ENCODE measurements around the gene ADH1C.
"Not testable (repeated sequence)": the region's sequence is repeated elsewhere in the genome, so short reads cannot be mapped to it uniquely, and the experiment has no call there.

Gene ADH1C

DNA sequence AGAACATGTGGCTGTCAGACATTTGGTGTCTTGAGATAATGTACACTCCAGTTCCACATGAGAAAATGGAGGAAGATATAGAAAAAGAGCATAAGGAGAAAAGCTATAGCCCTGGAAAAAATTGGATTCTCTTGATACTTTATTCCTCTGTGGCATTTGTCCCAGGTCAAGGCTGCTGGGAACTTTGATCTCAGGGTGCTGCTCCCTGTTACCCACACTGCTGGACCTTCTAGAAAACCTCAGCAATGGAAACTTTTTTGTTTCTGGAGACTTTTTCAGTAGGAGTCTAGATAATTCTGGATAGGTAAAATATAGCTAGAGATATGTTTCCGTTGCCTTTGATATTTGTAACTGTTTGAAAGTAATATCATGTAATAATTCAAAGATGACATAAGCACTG lies 11.1 kb downstream of the ADH1C start:
- no peak overlapping the region for H3K27ac Mint-ChIP-seq
- ATAC-seq (replicated peaks) (no peak), DNase-seq (no peak)
- H3K36me3 Mint-ChIP-seq (ENCODE audit: insufficient read depth) = no peaks in the 10 kb centered on the region
- peaks cover 0 to 10% of the 10 kb centered on the region in 2 donors for H3K27me3 Mint-ChIP-seq
- no peaks in the 10 kb centered on the region for H3K4me1 Mint-ChIP-seq (ENCODE audit: low read depth in 2 of 2)
- H3K4me3 Mint-ChIP-seq = no peak overlapping the region
- H3K9me3 Mint-ChIP-seq = no peaks in the 10 kb centered on the region

DNA sequence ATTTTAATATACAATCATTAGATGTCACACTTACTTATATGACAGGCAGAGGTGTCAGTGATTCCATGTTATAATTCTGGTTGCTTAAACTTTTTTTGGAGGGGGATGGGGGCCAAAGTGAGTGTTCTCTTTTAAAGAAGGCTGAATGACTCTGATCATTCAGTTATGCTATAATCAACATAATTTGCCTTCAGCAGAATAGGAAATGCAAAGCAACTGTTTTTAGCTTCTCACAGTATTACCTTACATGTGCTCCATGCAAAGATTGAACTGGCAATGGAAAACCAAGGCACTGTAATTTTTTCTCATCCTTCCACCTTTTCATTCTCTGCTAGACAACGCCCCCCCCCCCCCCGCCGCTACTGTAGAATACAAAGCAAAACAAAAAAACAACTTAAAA lies 13.4 kb downstream of the ADH1C start:
- Mint-ChIP-seq H3K27ac (no peak overlapping the region), H3K36me3 (ENCODE audit: insufficient read depth) (no peaks in the 10 kb centered on the region), H3K4me1 (ENCODE audit: low read depth in 2 of 2) (no peaks in the 10 kb centered on the region), H3K27me3 (peaks cover 2 to 8% of the 10 kb centered on the region in 2 donors), H3K9me3 (no peaks in the 10 kb centered on the region), H3K4me3 (no peak overlapping the region)
- ATAC-seq (replicated peaks) (no peak), DNase-seq (no peak)

DNA sequence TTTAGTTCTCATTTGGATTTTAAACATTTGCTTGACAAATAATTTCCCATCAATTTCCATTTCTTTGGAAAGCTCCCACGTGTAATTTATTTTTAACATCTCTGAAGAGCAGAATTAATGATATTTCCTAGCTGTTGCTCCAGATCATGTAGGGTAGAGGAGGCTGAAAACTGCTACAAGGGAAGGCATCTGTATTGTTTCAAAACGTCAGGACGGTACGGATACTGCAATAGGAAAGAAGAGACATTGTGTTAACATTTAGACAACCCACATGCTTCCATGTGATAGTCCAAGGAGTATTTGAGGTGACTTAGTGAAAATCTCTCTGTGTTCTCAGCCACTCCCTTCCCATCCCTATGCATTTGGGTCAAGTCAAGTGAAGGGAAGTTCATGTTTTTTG lies 16.0 kb downstream of the ADH1C start:
- H3K9me3 Mint-ChIP-seq = no peaks in the 10 kb centered on the region
- no peaks in the 10 kb centered on the region for H3K4me1 Mint-ChIP-seq (ENCODE audit: low read depth in 2 of 2)
- H3K27me3 Mint-ChIP-seq = peaks cover 0 to 8% of the 10 kb centered on the region in 2 donors
- no peak for ATAC-seq (replicated peaks)
- H3K4me3 Mint-ChIP-seq = no peak overlapping the region
- H3K27ac Mint-ChIP-seq = no peak overlapping the region
- DNase-seq = no peak
- H3K36me3 Mint-ChIP-seq (ENCODE audit: insufficient read depth) = no peaks in the 10 kb centered on the region

DNA sequence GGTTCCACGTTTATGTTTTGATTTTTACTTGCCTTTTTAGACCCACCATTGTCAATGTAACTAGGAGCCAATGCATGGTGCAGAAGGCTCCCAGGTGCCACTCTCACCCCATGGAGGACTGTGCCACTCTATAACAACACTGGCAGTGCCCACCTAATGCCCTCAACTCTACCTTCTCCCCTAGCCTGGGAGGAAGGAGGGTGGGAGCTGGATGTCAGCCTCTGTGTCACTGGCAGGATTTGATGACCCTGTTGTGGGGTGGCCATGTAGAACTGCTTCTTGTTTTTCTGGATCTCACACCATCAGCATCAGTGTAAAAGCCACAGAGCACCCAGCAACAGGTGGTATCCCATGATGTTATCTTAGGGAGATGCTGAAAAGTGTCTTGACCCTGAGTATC lies 17.7 kb downstream of the ADH1C start:
- ATAC-seq (replicated peaks) (no peak), DNase-seq (no peak)
- no peak overlapping the region for H3K27ac Mint-ChIP-seq
- no peak overlapping the region for H3K4me3 Mint-ChIP-seq
- H3K4me1 Mint-ChIP-seq (ENCODE audit: low read depth in 2 of 2) = no peaks in the 10 kb centered on the region
- no peaks in the 10 kb centered on the region for H3K9me3 Mint-ChIP-seq
- H3K36me3 Mint-ChIP-seq (ENCODE audit: insufficient read depth) = no peaks in the 10 kb centered on the region
- peaks cover 0 to 8% of the 10 kb centered on the region in 2 donors for H3K27me3 Mint-ChIP-seq

DNA sequence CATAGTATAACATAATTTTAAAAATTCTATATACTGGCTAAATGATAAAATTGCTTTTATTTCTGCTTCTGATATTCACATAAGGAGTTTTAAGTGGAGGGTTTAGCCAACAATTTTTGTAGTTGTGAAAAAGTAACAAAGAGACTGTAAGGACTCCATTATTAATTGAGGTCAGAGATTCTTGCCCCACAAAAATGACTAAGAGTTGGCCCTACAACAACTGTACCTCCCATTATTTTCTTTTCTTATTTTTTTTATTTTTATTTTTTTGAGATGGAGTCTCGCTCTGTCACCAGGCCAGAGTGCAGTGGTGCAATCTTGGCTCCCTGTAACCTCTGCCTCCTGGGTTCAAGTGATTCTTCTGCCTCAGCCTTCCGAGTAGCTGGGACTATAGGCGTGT lies 21.9 kb downstream of the ADH1C start:
- Mint-ChIP-seq H3K27me3 (peaks cover 0 to 8% of the 10 kb centered on the region in 2 donors), H3K4me1 (ENCODE audit: low read depth in 2 of 2) (no peaks in the 10 kb centered on the region), H3K4me3 (no peak overlapping the region), H3K27ac (no peak overlapping the region), H3K36me3 (ENCODE audit: insufficient read depth) (peaks cover 2% of the 10 kb centered on the region), H3K9me3 (no peaks in the 10 kb centered on the region)
- DNase-seq (no peak), ATAC-seq (replicated peaks) (no peak)

DNA sequence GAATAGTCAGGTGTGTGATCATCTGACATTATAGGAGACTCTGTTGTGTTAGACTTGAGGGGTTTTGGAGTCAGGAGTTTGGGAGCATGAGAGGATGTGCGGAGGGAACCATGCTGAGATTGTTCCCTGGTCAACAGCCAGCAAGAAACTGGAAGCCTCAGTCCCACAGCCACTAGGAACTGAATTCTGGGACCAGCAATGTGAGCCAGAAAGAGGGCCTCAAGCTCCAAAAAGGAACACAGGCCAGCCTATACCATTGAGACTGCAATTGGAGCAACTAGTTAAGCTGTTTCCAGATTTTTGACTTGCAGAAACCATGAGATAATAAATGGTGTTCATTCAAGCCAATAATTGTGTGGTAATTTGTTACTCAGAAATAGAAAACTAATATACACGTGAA lies 22.7 kb downstream of the ADH1C start:
- DNase-seq (no peak), ATAC-seq (replicated peaks) (no peak)
- Mint-ChIP-seq H3K9me3 (no peaks in the 10 kb centered on the region), H3K4me1 (ENCODE audit: low read depth in 2 of 2) (no peaks in the 10 kb centered on the region), H3K27me3 (no peaks in the 10 kb centered on the region), H3K4me3 (no peak overlapping the region), H3K27ac (no peak overlapping the region), H3K36me3 (ENCODE audit: insufficient read depth) (peaks cover 2% of the 10 kb centered on the region)

DNA sequence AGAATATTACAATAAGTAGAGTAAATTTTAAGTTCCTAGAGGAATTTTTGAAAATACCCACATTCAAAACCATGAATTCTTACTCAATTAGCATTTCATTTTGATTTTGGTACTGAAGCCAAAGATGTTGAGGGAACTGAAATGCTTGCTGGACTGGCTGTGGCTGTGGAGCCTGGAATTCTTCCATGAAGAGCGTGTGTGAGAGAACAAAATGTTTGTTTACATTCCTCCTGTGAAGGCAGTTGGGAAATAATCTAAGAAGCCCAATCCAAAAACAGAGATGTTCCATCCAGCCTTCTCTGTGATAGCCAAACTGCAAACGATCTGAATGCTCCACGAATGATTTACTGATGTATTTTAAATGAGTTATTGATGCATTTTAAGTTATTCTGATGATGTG lies 27.6 kb downstream of the ADH1C start:
- Mint-ChIP-seq H3K9me3 (no peaks in the 10 kb centered on the region), H3K4me1 (ENCODE audit: low read depth in 2 of 2) (no peaks in the 10 kb centered on the region), H3K27ac (no peak overlapping the region)

DNA sequence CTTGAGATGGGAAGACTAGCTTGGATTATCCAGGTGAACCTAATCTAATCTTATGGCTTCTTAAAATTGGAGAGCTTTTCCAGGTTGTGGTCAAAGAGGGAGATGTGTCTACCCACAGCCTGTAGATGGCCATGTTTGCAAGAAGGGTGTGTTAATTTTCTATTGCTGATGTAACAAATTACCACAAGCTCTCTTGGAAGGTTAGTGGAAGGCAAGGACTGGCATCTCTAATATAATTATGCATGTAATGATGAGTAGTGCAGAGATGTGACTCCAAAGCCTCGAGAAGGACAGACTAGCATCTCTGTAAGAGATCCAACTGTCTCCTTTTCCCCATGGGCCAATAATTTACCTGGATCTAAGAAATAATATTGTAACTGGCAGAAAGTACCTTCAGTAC lies 28.2 kb downstream of the ADH1C start:
- no peak overlapping the region for H3K27ac Mint-ChIP-seq
- no peaks in the 10 kb centered on the region for H3K9me3 Mint-ChIP-seq
- no peak overlapping the region for H3K4me3 Mint-ChIP-seq
- ATAC-seq (replicated peaks) = no peak
- no peak for DNase-seq
- H3K27me3 Mint-ChIP-seq = peaks cover 0 to 2% of the 10 kb centered on the region in 2 donors
- no peaks in the 10 kb centered on the region for H3K4me1 Mint-ChIP-seq (ENCODE audit: low read depth in 2 of 2)
- peaks cover 2% of the 10 kb centered on the region for H3K36me3 Mint-ChIP-seq (ENCODE audit: insufficient read depth)

More for the DNA sequence above, 27.6 kb downstream of the ADH1C start:
- ATAC-seq (replicated peaks) = no peak
- Mint-ChIP-seq H3K4me3 (no peak overlapping the region), H3K27me3 (no peaks in the 10 kb centered on the region), H3K36me3 (ENCODE audit: insufficient read depth) (peaks cover 2% of the 10 kb centered on the region)
- DNase-seq = no peak

DNA sequence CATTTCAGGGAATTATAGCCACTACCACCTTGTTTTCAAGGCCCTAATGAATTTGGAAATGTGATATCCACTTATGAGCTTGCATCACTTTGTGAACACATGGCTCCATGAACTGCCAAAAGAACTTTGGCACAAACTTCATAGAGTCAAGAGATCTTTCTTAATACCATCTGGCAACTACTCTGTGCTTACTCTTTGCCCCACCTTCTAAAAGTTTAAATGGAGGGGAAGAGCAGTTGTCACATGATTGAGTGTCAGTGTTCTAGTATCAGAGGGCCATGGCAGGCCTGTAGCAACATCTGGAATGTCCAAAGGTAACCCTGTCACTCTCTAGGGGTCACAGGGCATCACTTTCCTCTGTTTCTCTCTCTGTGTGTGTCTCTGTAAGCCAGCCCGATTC lies 28.8 kb downstream of the ADH1C start:
- DNase-seq (no peak), ATAC-seq (replicated peaks) (no peak)
- Mint-ChIP-seq H3K27ac (no peak overlapping the region), H3K36me3 (ENCODE audit: insufficient read depth) (peaks cover under 1% of the 10 kb centered on the region), H3K4me3 (no peak overlapping the region), H3K9me3 (no peaks in the 10 kb centered on the region), H3K27me3 (peaks cover 0 to 7% of the 10 kb centered on the region in 2 donors), H3K4me1 (ENCODE audit: low read depth in 2 of 2) (no peaks in the 10 kb centered on the region)

DNA sequence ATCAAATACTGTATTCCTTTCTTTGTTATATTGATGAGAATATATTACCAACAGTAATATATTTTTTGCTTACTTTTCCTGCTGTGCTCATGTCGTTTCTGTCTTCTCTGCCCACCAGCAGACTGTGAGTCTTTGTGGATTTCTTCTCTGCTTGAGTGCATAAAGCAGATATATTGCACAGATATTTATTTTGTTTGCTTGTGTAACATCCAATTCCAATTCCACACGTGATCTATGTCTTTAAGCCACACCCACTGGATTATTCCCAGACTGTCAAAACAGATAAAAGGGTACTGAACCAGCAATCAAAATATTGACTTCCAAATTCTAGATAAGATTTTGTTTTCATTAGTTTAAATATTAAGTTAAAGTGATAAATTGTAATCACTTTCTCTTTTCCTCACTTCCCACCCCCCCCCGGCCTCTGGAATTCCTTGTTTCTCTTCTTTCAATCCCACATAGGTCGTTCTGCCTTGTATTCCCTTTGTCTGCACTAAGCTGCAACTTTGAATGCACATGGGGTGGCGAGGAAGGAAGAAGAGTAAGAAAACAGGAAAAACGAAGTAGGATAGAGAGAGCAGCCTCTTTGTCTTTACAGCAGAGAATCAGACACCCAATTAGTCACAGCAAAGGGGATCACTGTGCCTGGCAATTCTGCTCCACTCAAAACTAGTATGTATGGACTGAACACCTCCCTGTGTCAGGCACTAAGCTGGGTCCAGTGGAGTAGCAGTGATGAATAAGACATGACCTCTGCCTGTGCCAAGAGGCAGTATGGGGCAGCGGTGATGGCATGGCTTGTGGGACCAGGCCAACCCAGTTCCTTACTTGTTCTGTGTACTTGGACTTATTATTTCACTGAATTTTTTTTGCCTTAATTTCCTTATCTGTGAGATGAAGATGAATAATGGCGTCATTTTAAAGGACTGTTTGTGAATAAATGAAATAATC lies 31.0 kb downstream of the ADH1C start, which contains the start of gene ADH1B:
Gene ADH1B, minus strand, starts transcription at position 161 of the 951 bp plus-strand sequence. Its CDS starts 70 bp downstream, at position 91.
- H3K27ac Mint-ChIP-seq = no peak within 1 kb of the TSS
- H3K36me3 Mint-ChIP-seq (ENCODE audit: insufficient read depth) = no peaks in the 10 kb centered on the region
- H3K9me3 Mint-ChIP-seq = no peaks in the 10 kb centered on the region
- H3K27me3 Mint-ChIP-seq = peaks cover 0 to 7% of the 10 kb centered on the region in 2 donors
- H3K4me1 Mint-ChIP-seq (ENCODE audit: low read depth in 2 of 2) = no peaks in the 10 kb centered on the region
- no peak within 1 kb of the TSS for H3K4me3 Mint-ChIP-seq
- DNase-seq (no peak), ATAC-seq (replicated peaks) (no peak)

DNA sequence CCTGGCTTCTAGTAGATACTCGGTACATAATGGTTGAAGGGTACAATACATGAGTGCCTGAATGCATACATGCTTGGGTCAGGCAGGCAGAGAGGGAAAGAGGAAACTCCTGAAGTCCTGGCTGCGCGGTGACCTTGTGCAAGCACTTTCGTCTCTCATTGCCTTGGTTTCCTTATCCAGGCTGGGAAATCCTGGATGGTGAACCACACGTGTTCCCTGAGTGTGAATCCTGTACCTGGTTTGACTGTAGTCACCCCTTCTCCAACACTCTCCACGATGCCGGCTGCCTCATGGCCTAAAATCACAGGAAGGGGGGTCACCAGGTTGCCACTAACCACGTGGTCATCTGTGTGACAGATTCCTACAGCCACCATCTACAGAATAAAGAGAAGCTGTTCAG lies 34.7 kb downstream of the ADH1C start:
- not testable (repeated sequence) for H3K27me3 Mint-ChIP-seq; H3K36me3 Mint-ChIP-seq (ENCODE audit: insufficient read depth); DNase-seq

DNA sequence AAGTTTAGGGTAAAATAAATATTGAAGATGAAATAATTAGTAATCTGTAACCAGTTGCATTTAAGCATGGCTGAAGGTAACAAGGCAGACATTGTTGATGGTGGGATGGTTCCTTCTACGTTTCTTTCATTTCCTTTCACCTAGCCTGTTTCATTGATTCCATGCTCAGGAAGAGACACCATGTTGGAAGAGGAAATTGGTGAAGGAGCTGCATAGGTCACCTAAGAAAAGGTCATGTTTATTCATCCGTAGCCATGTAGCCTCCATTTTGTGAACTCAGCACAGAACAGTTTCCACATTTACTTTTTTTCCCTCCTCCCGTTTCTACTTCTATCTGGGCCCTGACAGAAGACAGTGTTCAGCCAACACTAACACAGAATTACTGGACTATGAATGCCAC lies 35.2 kb downstream of the ADH1C start:
- no peak for DNase-seq
- ATAC-seq (replicated peaks) = no peak
- H3K27ac Mint-ChIP-seq = no peak overlapping the region
- no peak overlapping the region for H3K4me3 Mint-ChIP-seq
- no peaks in the 10 kb centered on the region for H3K9me3 Mint-ChIP-seq
- H3K4me1 Mint-ChIP-seq (ENCODE audit: low read depth in 2 of 2) = no peaks in the 10 kb centered on the region
- H3K36me3 Mint-ChIP-seq (ENCODE audit: insufficient read depth) = no peaks in the 10 kb centered on the region
- H3K27me3 Mint-ChIP-seq = peaks cover 0 to 7% of the 10 kb centered on the region in 2 donors

More for the DNA sequence above, 34.7 kb downstream of the ADH1C start:
- H3K27ac Mint-ChIP-seq; ATAC-seq (replicated peaks); H3K9me3 Mint-ChIP-seq; H3K4me1 Mint-ChIP-seq (ENCODE audit: low read depth in 2 of 2); H3K4me3 Mint-ChIP-seq: not testable (repeated sequence)

DNA sequence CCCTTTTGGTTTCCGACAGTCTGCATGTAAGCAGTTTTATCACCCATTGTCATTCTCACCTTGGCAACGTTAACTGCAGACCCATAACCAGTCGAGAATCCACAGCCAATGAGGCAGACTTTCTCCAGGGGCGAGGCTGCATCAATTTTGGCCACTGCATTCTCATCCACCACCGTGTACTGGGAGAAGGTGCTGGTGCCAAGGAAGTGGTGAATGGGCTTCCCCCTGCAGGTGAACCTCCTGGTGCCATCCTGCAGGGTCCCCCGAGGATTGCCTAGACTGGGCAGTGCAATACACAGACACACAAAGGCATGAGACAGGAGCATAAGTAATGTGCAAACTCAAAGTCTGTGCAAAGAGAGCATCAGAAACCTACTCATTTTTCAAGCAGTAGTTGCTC lies 36.7 kb downstream of the ADH1C start:
- H3K9me3 Mint-ChIP-seq = no peaks in the 10 kb centered on the region
- DNase-seq (no peak), ATAC-seq (replicated peaks) (no peak)
- no peak overlapping the region for H3K4me3 Mint-ChIP-seq
- H3K4me1 Mint-ChIP-seq (ENCODE audit: low read depth in 2 of 2) = no peaks in the 10 kb centered on the region
- peaks cover 0 to 7% of the 10 kb centered on the region in 2 donors for H3K27me3 Mint-ChIP-seq
- no peaks in the 10 kb centered on the region for H3K36me3 Mint-ChIP-seq (ENCODE audit: insufficient read depth)
- no peak overlapping the region for H3K27ac Mint-ChIP-seq

DNA sequence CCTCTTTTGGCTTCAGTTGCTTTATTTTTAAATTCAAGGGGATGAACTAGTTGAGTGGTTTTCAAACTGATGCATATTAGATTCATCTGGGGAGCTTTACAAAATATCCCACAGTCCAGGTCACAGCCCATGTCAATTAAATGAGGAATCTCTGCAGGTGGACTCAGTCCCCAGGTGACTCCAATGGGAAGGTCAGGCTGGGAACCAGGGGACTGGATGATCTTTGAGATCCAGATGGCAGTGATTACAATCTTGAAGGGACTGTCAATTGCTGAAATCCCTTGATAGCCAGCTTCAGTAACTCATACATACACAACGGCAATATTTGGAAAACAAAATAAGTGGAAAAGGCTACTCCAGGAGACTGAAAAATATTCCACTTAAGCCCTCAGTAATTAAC lies 38.3 kb downstream of the ADH1C start:
- Mint-ChIP-seq H3K4me3 (no peak overlapping the region), H3K36me3 (ENCODE audit: insufficient read depth) (no peaks in the 10 kb centered on the region), H3K27ac (no peak overlapping the region), H3K4me1 (ENCODE audit: low read depth in 2 of 2) (no peaks in the 10 kb centered on the region), H3K9me3 (no peaks in the 10 kb centered on the region), H3K27me3 (peaks cover 0 to 4% of the 10 kb centered on the region in 2 donors)
- ATAC-seq (replicated peaks) (no peak), DNase-seq (no peak)
